ENCODE data around the gene FAM171A1.

DNA sequence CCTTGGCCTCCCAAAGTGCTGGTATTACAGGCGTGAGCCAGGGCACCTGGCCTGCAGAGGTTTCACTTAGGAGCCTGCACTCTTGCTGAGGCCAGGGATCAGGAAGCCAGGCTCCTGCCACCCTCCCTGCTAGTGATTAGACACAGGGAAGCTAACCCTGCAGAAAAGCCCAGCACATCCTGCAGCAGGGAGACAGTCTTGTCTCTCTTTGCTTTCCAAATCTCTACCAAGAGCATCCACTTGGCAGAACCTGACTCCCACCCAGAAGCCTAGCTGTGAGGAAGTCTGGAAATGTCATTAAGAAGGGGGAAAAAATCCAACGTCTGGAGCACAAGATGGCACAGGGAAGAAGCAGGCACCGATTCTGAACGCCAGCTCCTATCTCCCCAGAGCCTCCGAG is 8.0 kb upstream of the FAM171A1 start:
- TF ChIP-seq, protein P1, sequence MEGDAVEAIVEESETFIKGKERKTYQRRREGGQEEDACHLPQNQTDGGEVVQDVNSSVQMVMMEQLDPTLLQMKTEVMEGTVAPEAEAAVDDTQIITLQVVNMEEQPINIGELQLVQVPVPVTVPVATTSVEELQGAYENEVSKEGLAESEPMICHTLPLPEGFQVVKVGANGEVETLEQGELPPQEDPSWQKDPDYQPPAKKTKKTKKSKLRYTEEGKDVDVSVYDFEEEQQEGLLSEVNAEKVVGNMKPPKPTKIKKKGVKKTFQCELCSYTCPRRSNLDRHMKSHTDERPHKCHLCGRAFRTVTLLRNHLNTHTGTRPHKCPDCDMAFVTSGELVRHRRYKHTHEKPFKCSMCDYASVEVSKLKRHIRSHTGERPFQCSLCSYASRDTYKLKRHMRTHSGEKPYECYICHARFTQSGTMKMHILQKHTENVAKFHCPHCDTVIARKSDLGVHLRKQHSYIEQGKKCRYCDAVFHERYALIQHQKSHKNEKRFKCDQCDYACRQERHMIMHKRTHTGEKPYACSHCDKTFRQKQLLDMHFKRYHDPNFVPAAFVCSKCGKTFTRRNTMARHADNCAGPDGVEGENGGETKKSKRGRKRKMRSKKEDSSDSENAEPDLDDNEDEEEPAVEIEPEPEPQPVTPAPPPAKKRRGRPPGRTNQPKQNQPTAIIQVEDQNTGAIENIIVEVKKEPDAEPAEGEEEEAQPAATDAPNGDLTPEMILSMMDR (IDR thresholded peaks at IDR 0.05): no peak
- TF ChIP-seq POLR2AphosphoS5 (IDR thresholded peaks at IDR 0.05) (no peak), POLR2A (IDR thresholded peaks at IDR 0.05) (no peak)

All from prostate gland (tissue), 2 donors.